ENCODE data around the gene F10.

The F10 gene

GRCh38 chr13:113150550-113151365, 28.2 kb downstream of the F10 start:
- no peaks in the 10 kb centered on the region for H3K36me3 ChIP-seq
- H3K4me3 ChIP-seq = no peak overlapping the region
- H4K20me1 ChIP-seq = no peaks in the 10 kb centered on the region
- no peak overlapping the region for H3K4me2 ChIP-seq
- no peak for TF ChIP-seq Cebpa-rat (IDR thresholded peaks at IDR 0.05)
- H3K27me3 ChIP-seq = peaks cover 20% of the 10 kb centered on the region
- no peak overlapping the region for H3K27ac ChIP-seq
- peaks cover 18% of the 10 kb centered on the region for H3K4me1 ChIP-seq
- H3K9ac ChIP-seq = no peak overlapping the region
- H3K9me3 ChIP-seq = no peaks in the 10 kb centered on the region

- Histone ChIP-seq H3K4me2 (no peak overlapping the region), H3K9me3 (no peaks in the 10 kb centered on the region), H3K27ac (no peak overlapping the region), H3K9ac (no peak overlapping the region), H3K4me3 (no peak overlapping the region), H3K4me1 (peaks cover 18% of the 10 kb centered on the region), H3K36me3 (no peaks in the 10 kb centered on the region), H4K20me1 (no peaks in the 10 kb centered on the region), H3K27me3 (peaks cover 20% of the 10 kb centered on the region)
- no peak for TF ChIP-seq Cebpa-rat (IDR thresholded peaks at IDR 0.05)
These were observed 29.4 kb downstream of the F10 start for GRCh38 chr13:113151745-113152690.

- Histone ChIP-seq H3K4me2 (peak overlapping the region; percentile 93; the same call in 1 of the 2 replicates), H3K36me3 (no peaks in the 10 kb centered on the region), H3K9me3 (no peaks in the 10 kb centered on the region), H3K4me1 (peaks cover 18% of the 10 kb centered on the region), H3K27me3 (peaks cover 20% of the 10 kb centered on the region), H3K4me3 (no peak overlapping the region), H3K27ac (no peak overlapping the region), H4K20me1 (no peaks in the 10 kb centered on the region), H3K9ac (no peak overlapping the region)
- TF ChIP-seq Cebpa-rat (IDR thresholded peaks at IDR 0.05) = no peak
These were observed 30.0 kb downstream of the F10 start for GRCh38 chr13:113152691-113152983.

- TF ChIP-seq Cebpa-rat (IDR thresholded peaks at IDR 0.05) = no peak
- Histone ChIP-seq H3K27ac (peak overlapping the region; percentile 55), H3K9me3 (no peaks in the 10 kb centered on the region), H3K4me3 (peak overlapping the region; percentile 61), H3K4me1 (peaks cover 18% of the 10 kb centered on the region), H3K36me3 (no peaks in the 10 kb centered on the region), H3K4me2 (peak overlapping the region; percentile 93), H4K20me1 (no peaks in the 10 kb centered on the region), H3K9ac (peak overlapping the region; percentile 75), H3K27me3 (peaks cover 20% of the 10 kb centered on the region)
These were observed 30.6 kb downstream of the F10 start for GRCh38 chr13:113152984-113153809.

GRCh38 chr13:113153810-113154748, 31.5 kb downstream of the F10 start:
- no peak for TF ChIP-seq Cebpa-rat (IDR thresholded peaks at IDR 0.05)
- Histone ChIP-seq H3K9me3 (no peaks in the 10 kb centered on the region), H3K9ac (peak overlapping the region; percentile 75), H3K4me2 (peak overlapping the region; percentile 93), H4K20me1 (no peaks in the 10 kb centered on the region), H3K4me3 (peak overlapping the region; percentile 61), H3K4me1 (peaks cover 18% of the 10 kb centered on the region), H3K27me3 (peaks cover 20% of the 10 kb centered on the region), H3K36me3 (no peaks in the 10 kb centered on the region), H3K27ac (peak overlapping the region; percentile 55)

GRCh38 chr13:113155201-113155600, 32.6 kb downstream of the F10 start:
- H3K27ac ChIP-seq = no peak overlapping the region
- peaks cover 23% of the 10 kb centered on the region for H3K27me3 ChIP-seq
- no peaks in the 10 kb centered on the region for H3K9me3 ChIP-seq
- no peaks in the 10 kb centered on the region for H3K36me3 ChIP-seq
- no peak overlapping the region for H3K9ac ChIP-seq
- no peak for TF ChIP-seq Cebpa-rat (IDR thresholded peaks at IDR 0.05)
- H4K20me1 ChIP-seq = no peaks in the 10 kb centered on the region
- peaks cover 18% of the 10 kb centered on the region for H3K4me1 ChIP-seq
- H3K4me2 ChIP-seq = no peak overlapping the region; the same call in 1 of the 2 replicates
- no peak overlapping the region for H3K4me3 ChIP-seq

- H3K4me3 ChIP-seq = no peak overlapping the region
- H4K20me1 ChIP-seq = peaks cover 2% of the 10 kb centered on the region; the same call in 1 of the 2 replicates
- H3K9me3 ChIP-seq = no peaks in the 10 kb centered on the region
- no peak overlapping the region for H3K9ac ChIP-seq
- peaks cover 18% of the 10 kb centered on the region for H3K4me1 ChIP-seq
- no peak for TF ChIP-seq Cebpa-rat (IDR thresholded peaks at IDR 0.05)
- H3K27me3 ChIP-seq = peaks cover 32% of the 10 kb centered on the region
- H3K27ac ChIP-seq = no peak overlapping the region
- H3K36me3 ChIP-seq = no peaks in the 10 kb centered on the region
- H3K4me2 ChIP-seq = no peak overlapping the region
These were observed 33.5 kb downstream of the F10 start for GRCh38 chr13:113155982-113156655.

GRCh38 chr13:113157206-113157928, 34.8 kb downstream of the F10 start:
- peaks cover 33% of the 10 kb centered on the region for H3K27me3 ChIP-seq
- H4K20me1 ChIP-seq = peaks cover 6% of the 10 kb centered on the region; the same call in 1 of the 2 replicates
- no peaks in the 10 kb centered on the region for H3K36me3 ChIP-seq
- H3K4me1 ChIP-seq = peaks cover 18% of the 10 kb centered on the region
- H3K4me3 ChIP-seq = no peak overlapping the region
- no peaks in the 10 kb centered on the region for H3K9me3 ChIP-seq
- no peak overlapping the region for H3K9ac ChIP-seq
- H3K27ac ChIP-seq = no peak overlapping the region
- H3K4me2 ChIP-seq = no peak overlapping the region
- no peak for TF ChIP-seq Cebpa-rat (IDR thresholded peaks at IDR 0.05)

All from BLaER1 (cell line).